ENCODE data around the gene TRABD2B.

The TRABD2B gene

GRCh38 chr1:47766832-47767740 lies 230.1 kb downstream of the TRABD2B start:
- no peak for TF ChIP-seq ZFX (IDR thresholded peaks at IDR 0.05; ENCODE audit: borderline replicate concordance)
- no peak for TF ChIP-seq CTCF (IDR thresholded peaks at IDR 0.05)

GRCh38 chr1:47765742-47766485 lies 231.3 kb downstream of the TRABD2B start:
- no peak overlapping the region for H3K27ac ChIP-seq
- TF ChIP-seq CTCF (IDR thresholded peaks at IDR 0.05): no peak
- TF ChIP-seq ZFX (IDR thresholded peaks at IDR 0.05; ENCODE audit: borderline replicate concordance): no peak

More at GRCh38 chr1:47766832-47767740, 230.1 kb downstream of the TRABD2B start:
- H3K27ac ChIP-seq: no peak overlapping the region

GRCh38 chr1:47765236-47765635 lies 231.9 kb downstream of the TRABD2B start:
- no peak overlapping the region for H3K27ac ChIP-seq
- no peak for TF ChIP-seq CTCF (IDR thresholded peaks at IDR 0.05)
- TF ChIP-seq ZFX (IDR thresholded peaks at IDR 0.05; ENCODE audit: borderline replicate concordance): no peak

GRCh38 chr1:47764461-47765046 lies 232.6 kb downstream of the TRABD2B start:
- no peak overlapping the region for H3K27ac ChIP-seq
- TF ChIP-seq CTCF (IDR thresholded peaks at IDR 0.05) (no peak), ZFX (IDR thresholded peaks at IDR 0.05; ENCODE audit: borderline replicate concordance) (no peak)

- H3K27ac ChIP-seq: no peak overlapping the region
- no peak for TF ChIP-seq ZFX (IDR thresholded peaks at IDR 0.05; ENCODE audit: borderline replicate concordance)
- no peak for TF ChIP-seq CTCF (IDR thresholded peaks at IDR 0.05)
Observed at GRCh38 chr1:47763591-47764171, 233.5 kb downstream of the TRABD2B start.

GRCh38 chr1:47761974-47762373 lies 235.2 kb downstream of the TRABD2B start:
- H3K27ac ChIP-seq: no peak overlapping the region
- no peak for TF ChIP-seq CTCF (IDR thresholded peaks at IDR 0.05)
- TF ChIP-seq ZFX (IDR thresholded peaks at IDR 0.05; ENCODE audit: borderline replicate concordance): no peak
